ENCODE results near the gene CELF4. TPM values are rescaled to one million over a fixed set of nuclear protein-coding genes. Genes with fewer than 3 reads are reported as not detected.

The CELF4 gene
- total and polyA plus RNA-seq, 2 experiments from 2014 or later, result 0.24 TPM; not detected in 1

GRCh38 chr18:37481491-37481890, 84.1 kb downstream of the CELF4 start:
- Histone ChIP-seq H3K9ac (no peak overlapping the region), H3K4me3 (no peak overlapping the region), H3K9me2 (ENCODE audit: insufficient read depth) (no peaks in the 10 kb centered on the region), H3F3A (ENCODE audit: insufficient read depth) (no peaks in the 10 kb centered on the region), H3K79me2 (ENCODE audit: insufficient read depth) (no peaks in the 10 kb centered on the region), H3K36me3 (ENCODE audit: low read depth) (no peaks in the 10 kb centered on the region), H3K27me3 (replicated peaks; ENCODE audit: insufficient read depth) (peaks cover 26% of the 10 kb centered on the region), H4K20me1 (ENCODE audit: insufficient read depth) (no peaks in the 10 kb centered on the region), H3K4me2 (ENCODE audit: unreplicated experiment) (no peak overlapping the region), H2AFZ (no peak overlapping the region), H3K27ac (no peak overlapping the region), H3K9me3 (ENCODE audit: low read depth) (no peaks in the 10 kb centered on the region), H3K4me1 (ENCODE audit: insufficient read depth) (no peaks in the 10 kb centered on the region)
- in situ Hi-C loops (cut with MboI), result no loop called here
- TF ChIP-seq EZH2 (IDR thresholded peaks at IDR 0.05; ENCODE audit: insufficient read depth, poor library complexity, severe bottlenecking), result no peak
- 33 to 59% methylated on average over 6 of the region's 6 CpGs for WGBS, 2 experiments (ENCODE audit: low coverage in 1 of 2, low lambda C conversion rate in 2 of 2, missing lambda C conversion rate in 2 of 2)
- DNase-seq, result no peak

GRCh38 chr18:37481072-37481471, 84.5 kb downstream of the CELF4 start:
- DNase-seq, result no peak
- no peak overlapping the region for H3K4me2 ChIP-seq (ENCODE audit: unreplicated experiment)
- H3K9ac ChIP-seq, result no peak overlapping the region
- H3K27ac ChIP-seq, result no peak overlapping the region
- H3K4me1 ChIP-seq (ENCODE audit: insufficient read depth), result no peaks in the 10 kb centered on the region
- no peak for TF ChIP-seq EZH2phosphoT487 (IDR thresholded peaks at IDR 0.05; ENCODE audit: insufficient read depth, low read depth)
- no peak for TF ChIP-seq EZH2 (IDR thresholded peaks at IDR 0.05; ENCODE audit: insufficient read depth, poor library complexity, severe bottlenecking)
- H2AFZ ChIP-seq, result no peak overlapping the region
- H3K9me3 ChIP-seq (ENCODE audit: low read depth), result no peaks in the 10 kb centered on the region
- H3K27me3 ChIP-seq (replicated peaks; ENCODE audit: insufficient read depth), result peaks cover 22% of the 10 kb centered on the region
- no peaks in the 10 kb centered on the region for H3F3A ChIP-seq (ENCODE audit: insufficient read depth)
- H4K20me1 ChIP-seq (ENCODE audit: insufficient read depth), result no peaks in the 10 kb centered on the region
- no peaks in the 10 kb centered on the region for H3K36me3 ChIP-seq (ENCODE audit: low read depth)
- H3K79me2 ChIP-seq (ENCODE audit: insufficient read depth), result no peaks in the 10 kb centered on the region
- no peaks in the 10 kb centered on the region for H3K9me2 ChIP-seq (ENCODE audit: insufficient read depth)
- no peak overlapping the region for H3K4me3 ChIP-seq
- in situ Hi-C loops (cut with MboI), result no loop called here
- WGBS, 2 experiments (ENCODE audit: low coverage in 1 of 2, low lambda C conversion rate in 2 of 2, missing lambda C conversion rate in 2 of 2), result 59 to 63% methylated on average over 4 of the region's 4 CpGs

- H3K36me3 ChIP-seq (ENCODE audit: low read depth), result no peaks in the 10 kb centered on the region
- H3F3A ChIP-seq (ENCODE audit: insufficient read depth), result no peaks in the 10 kb centered on the region
- no peak for TF ChIP-seq EZH2 (IDR thresholded peaks at IDR 0.05; ENCODE audit: insufficient read depth, poor library complexity, severe bottlenecking)
- no peak for TF ChIP-seq EZH2phosphoT487 (IDR thresholded peaks at IDR 0.05; ENCODE audit: insufficient read depth, low read depth)
- no peak overlapping the region for H3K27ac ChIP-seq
- no peak overlapping the region for H3K9ac ChIP-seq
- no peak overlapping the region for H2AFZ ChIP-seq
- peaks cover 9% of the 10 kb centered on the region for H3K27me3 ChIP-seq (replicated peaks; ENCODE audit: insufficient read depth)
- no peaks in the 10 kb centered on the region for H3K9me2 ChIP-seq (ENCODE audit: insufficient read depth)
- H3K4me3 ChIP-seq, result no peak overlapping the region
- H4K20me1 ChIP-seq (ENCODE audit: insufficient read depth), result no peaks in the 10 kb centered on the region
- no peaks in the 10 kb centered on the region for H3K4me1 ChIP-seq (ENCODE audit: insufficient read depth)
- no peak overlapping the region for H3K4me2 ChIP-seq (ENCODE audit: unreplicated experiment)
- H3K9me3 ChIP-seq (ENCODE audit: low read depth), result no peaks in the 10 kb centered on the region
- no peak for DNase-seq
- no peaks in the 10 kb centered on the region for H3K79me2 ChIP-seq (ENCODE audit: insufficient read depth)
- in situ Hi-C loops (cut with MboI), result no loop called here
- WGBS, 2 experiments (ENCODE audit: low coverage in 1 of 2, low lambda C conversion rate in 2 of 2, missing lambda C conversion rate in 2 of 2), result 49 to 51% methylated on average over 22 of the region's 22 CpGs
Measured at GRCh38 chr18:37476611-37477295, 88.8 kb downstream of the CELF4 start.

GRCh38 chr18:37476182-37476581, 89.4 kb downstream of the CELF4 start:
- Histone ChIP-seq H3K27ac (no peak overlapping the region), H3F3A (ENCODE audit: insufficient read depth) (no peaks in the 10 kb centered on the region), H4K20me1 (ENCODE audit: insufficient read depth) (no peaks in the 10 kb centered on the region), H3K9ac (no peak overlapping the region), H3K27me3 (replicated peaks; ENCODE audit: insufficient read depth) (peaks cover 9% of the 10 kb centered on the region), H3K4me2 (ENCODE audit: unreplicated experiment) (no peak overlapping the region), H3K79me2 (ENCODE audit: insufficient read depth) (no peaks in the 10 kb centered on the region), H2AFZ (no peak overlapping the region), H3K4me1 (ENCODE audit: insufficient read depth) (no peaks in the 10 kb centered on the region), H3K36me3 (ENCODE audit: low read depth) (no peaks in the 10 kb centered on the region), H3K9me3 (ENCODE audit: low read depth) (no peaks in the 10 kb centered on the region), H3K4me3 (no peak overlapping the region), H3K9me2 (ENCODE audit: insufficient read depth) (no peaks in the 10 kb centered on the region)
- 29 to 30% methylated on average over 6 of the region's 6 CpGs for WGBS, 2 experiments (ENCODE audit: low coverage in 1 of 2, low lambda C conversion rate in 2 of 2, missing lambda C conversion rate in 2 of 2)
- TF ChIP-seq EZH2phosphoT487 (IDR thresholded peaks at IDR 0.05; ENCODE audit: insufficient read depth, low read depth) (no peak), EZH2 (IDR thresholded peaks at IDR 0.05; ENCODE audit: insufficient read depth, poor library complexity, severe bottlenecking) (no peak)
- peak; percentile 54 for DNase-seq
- in situ Hi-C loops (cut with MboI), result no loop called here

All from GM23248 (cell line).